SKM-1 (cell line): ENCODE measurements around the gene HCRTR2.
A peak's percentile ranks its signal among the peaks of the same experiment; 100 is the strongest.
"Not testable (repeated sequence)": the region's sequence is repeated elsewhere in the genome, so short reads cannot be mapped to it uniquely, and the experiment has no call there.

Source experiments
- DNase-seq: peaks from one replicate; lab custom pipeline; 2025; ENCODE audit not compliant: unreplicated experiment; lab: John Stamatoyannopoulos, UW

Gene HCRTR2

GRCh38 chr6:55212156-55212555 is 37.8 kb downstream of the HCRTR2 start:
- DNase-seq, result no peak

GRCh38 chr6:55220961-55221360 is 46.6 kb downstream of the HCRTR2 start:
- no peak for DNase-seq

- no peak for DNase-seq
These were observed 53.5 kb downstream of the HCRTR2 start for GRCh38 chr6:55227862-55228261.

- DNase-seq, result no peak
These were observed 64.8 kb downstream of the HCRTR2 start for GRCh38 chr6:55239099-55239498.

- DNase-seq, result not testable (repeated sequence)
These were observed 66.8 kb downstream of the HCRTR2 start for GRCh38 chr6:55240975-55241605.

- no peak for DNase-seq
These were observed 76.1 kb downstream of the HCRTR2 start for GRCh38 chr6:55250400-55250799.

GRCh38 chr6:55255113-55255512 is 80.8 kb downstream of the HCRTR2 start:
- no peak for DNase-seq

GRCh38 chr6:55260181-55260580 is 85.9 kb downstream of the HCRTR2 start:
- DNase-seq, result no peak

- DNase-seq, result no peak
These were observed 91.2 kb downstream of the HCRTR2 start for GRCh38 chr6:55265409-55266114.

GRCh38 chr6:55266896-55267295 is 92.6 kb downstream of the HCRTR2 start:
- no peak for DNase-seq

GRCh38 chr6:55276745-55277530 is 102.6 kb downstream of the HCRTR2 start:
- DNase-seq, result peak; percentile 11

- no peak for DNase-seq
These were observed 103.3 kb downstream of the HCRTR2 start for GRCh38 chr6:55277646-55278045.

GRCh38 chr6:55281215-55281614 is 106.9 kb downstream of the HCRTR2 start:
- DNase-seq, result no peak

- DNase-seq, result no peak
These were observed 107.8 kb downstream of the HCRTR2 start for GRCh38 chr6:55282115-55282514.

GRCh38 chr6:55286824-55287223 is 112.5 kb downstream of the HCRTR2 start:
- peak; percentile 9 for DNase-seq

- DNase-seq, result no peak
These were observed 116.4 kb downstream of the HCRTR2 start for GRCh38 chr6:55290736-55291135.

- DNase-seq, result no peak
These were observed 118.8 kb downstream of the HCRTR2 start for GRCh38 chr6:55293116-55293515.

GRCh38 chr6:55297214-55297613 is 122.9 kb downstream of the HCRTR2 start:
- DNase-seq, result not testable (repeated sequence)

- DNase-seq, result no peak
These were observed 125.1 kb downstream of the HCRTR2 start for GRCh38 chr6:55299286-55299985.

GRCh38 chr6:55304747-55305146 is 130.4 kb downstream of the HCRTR2 start:
- DNase-seq, result no peak

GRCh38 chr6:55319961-55320695 is 145.8 kb downstream of the HCRTR2 start:
- DNase-seq, result no peak
